ENCODE data around the gene LPO. TPM values are rescaled to one million over a fixed set of nuclear protein-coding genes. Genes with fewer than 3 reads are reported as not detected.

The LPO gene
- polyA plus RNA-seq, 1 donor from 2014 or later: not detected

- Histone ChIP-seq H3K9me3 (ENCODE audit: low read length) (no peaks in the 10 kb centered on the region), H2AFZ (ENCODE audit: low read depth, low read length) (no peak overlapping the region), H3K9ac (ENCODE audit: low read length) (no peak overlapping the region), H3K27me3 (ENCODE audit: insufficient read depth, low read depth, low read length) (no peaks in the 10 kb centered on the region), H3K79me2 (replicated peaks; ENCODE audit: insufficient read depth, low read length) (no peaks in the 10 kb centered on the region), H3K4me3 (ENCODE audit: low read length) (no peak overlapping the region), H3K9me2 (ENCODE audit: insufficient read depth, low read length) (no peaks in the 10 kb centered on the region), H4K20me1 (ENCODE audit: insufficient read depth) (no peaks in the 10 kb centered on the region), H3K36me3 (ENCODE audit: insufficient read depth, low read length) (no peaks in the 10 kb centered on the region), H3F3A (ENCODE audit: insufficient read depth, low read length, poor library complexity, severe bottlenecking) (no peaks in the 10 kb centered on the region), H3K27ac (ENCODE audit: low read length) (no peak overlapping the region), H3K4me2 (ENCODE audit: low read length) (no peak overlapping the region)
- TF ChIP-seq EP300 (conservative IDR thresholded peaks at IDR 0.05; ENCODE audit: poor library complexity, severe bottlenecking): no peak
- no peak for TF ChIP-seq REST (IDR thresholded peaks at IDR 0.05; ENCODE audit: borderline replicate concordance)
- no peak for TF ChIP-seq SMC3 (conservative IDR thresholded peaks at IDR 0.05; ENCODE audit: poor library complexity)
- no peak for TF ChIP-seq EZH2 (IDR thresholded peaks at IDR 0.05; ENCODE audit: borderline replicate concordance, insufficient read depth, low read length, poor library complexity, severe bottlenecking)
- no peak for TF ChIP-seq TAF1 (IDR thresholded peaks at IDR 0.05; ENCODE audit: low read depth)
Measured at GRCh38 chr17:58304750-58305486, 66.5 kb downstream of the LPO start.

GRCh38 chr17:58305626-58306025 lies 67.2 kb downstream of the LPO start:
- no peaks in the 10 kb centered on the region for H3K9me2 ChIP-seq (ENCODE audit: insufficient read depth, low read length)
- no peak overlapping the region for H2AFZ ChIP-seq (ENCODE audit: low read depth, low read length)
- no peaks in the 10 kb centered on the region for H3F3A ChIP-seq (ENCODE audit: insufficient read depth, low read length, poor library complexity, severe bottlenecking)
- no peak overlapping the region for H3K27ac ChIP-seq (ENCODE audit: low read length)
- H3K4me2 ChIP-seq (ENCODE audit: low read length): no peak overlapping the region
- H3K36me3 ChIP-seq (ENCODE audit: insufficient read depth, low read length): no peaks in the 10 kb centered on the region
- H3K9ac ChIP-seq (ENCODE audit: low read length): no peak overlapping the region
- H3K27me3 ChIP-seq (ENCODE audit: insufficient read depth, low read depth, low read length): no peaks in the 10 kb centered on the region
- no peak for TF ChIP-seq POLR2AphosphoS5 (IDR thresholded peaks at IDR 0.05)
- no peak for TF ChIP-seq MXI1 (conservative IDR thresholded peaks at IDR 0.05; ENCODE audit: poor library complexity, severe bottlenecking)
- no peak for TF ChIP-seq SMC3 (conservative IDR thresholded peaks at IDR 0.05; ENCODE audit: poor library complexity)
- no peak for TF ChIP-seq TAF1 (IDR thresholded peaks at IDR 0.05; ENCODE audit: low read depth)
- TF ChIP-seq EZH2 (IDR thresholded peaks at IDR 0.05; ENCODE audit: borderline replicate concordance, insufficient read depth, low read length, poor library complexity, severe bottlenecking): no peak
- no peaks in the 10 kb centered on the region for H3K79me2 ChIP-seq (replicated peaks; ENCODE audit: insufficient read depth, low read length)
- H3K9me3 ChIP-seq (ENCODE audit: low read length): no peaks in the 10 kb centered on the region
- H4K20me1 ChIP-seq (ENCODE audit: insufficient read depth): no peaks in the 10 kb centered on the region
- no peak overlapping the region for H3K4me3 ChIP-seq (ENCODE audit: low read length)

GRCh38 chr17:58306131-58306951 lies 68.0 kb downstream of the LPO start:
- no peak overlapping the region for H3K4me2 ChIP-seq (ENCODE audit: low read length)
- no peaks in the 10 kb centered on the region for H4K20me1 ChIP-seq (ENCODE audit: insufficient read depth)
- TF ChIP-seq POLR2AphosphoS5 (IDR thresholded peaks at IDR 0.05) (no peak), EP300 (conservative IDR thresholded peaks at IDR 0.05; ENCODE audit: poor library complexity, severe bottlenecking) (no peak), REST (IDR thresholded peaks at IDR 0.05; ENCODE audit: borderline replicate concordance) (no peak), EZH2 (IDR thresholded peaks at IDR 0.05; ENCODE audit: borderline replicate concordance, insufficient read depth, low read length, poor library complexity, severe bottlenecking) (no peak), CTCF (IDR thresholded peaks at IDR 0.05; ENCODE audit: poor library complexity, severe bottlenecking) (no peak), TAF1 (IDR thresholded peaks at IDR 0.05; ENCODE audit: low read depth) (no peak), RAD21 (conservative IDR thresholded peaks at IDR 0.05) (no peak), SMC3 (conservative IDR thresholded peaks at IDR 0.05; ENCODE audit: poor library complexity) (no peak)
- no peak overlapping the region for H3K9ac ChIP-seq (ENCODE audit: low read length)
- no peaks in the 10 kb centered on the region for H3K79me2 ChIP-seq (replicated peaks; ENCODE audit: insufficient read depth, low read length)
- no peaks in the 10 kb centered on the region for H3K9me2 ChIP-seq (ENCODE audit: insufficient read depth, low read length)
- no peaks in the 10 kb centered on the region for H3K9me3 ChIP-seq (ENCODE audit: low read length)
- no peak overlapping the region for H3K27ac ChIP-seq (ENCODE audit: low read length)
- H3K4me3 ChIP-seq (ENCODE audit: low read length): no peak overlapping the region
- H2AFZ ChIP-seq (ENCODE audit: low read depth, low read length): no peak overlapping the region
- no peaks in the 10 kb centered on the region for H3K36me3 ChIP-seq (ENCODE audit: insufficient read depth, low read length)
- no peaks in the 10 kb centered on the region for H3F3A ChIP-seq (ENCODE audit: insufficient read depth, low read length, poor library complexity, severe bottlenecking)
- no peaks in the 10 kb centered on the region for H3K27me3 ChIP-seq (ENCODE audit: insufficient read depth, low read depth, low read length)
